HepG2 (cell line): ENCODE measurements around the gene P3H4. TPM values are rescaled to one million over a fixed set of nuclear protein-coding genes. Genes with fewer than 3 reads are reported as not detected.

ENCODE experiments used
- FOXP1 ChIP-seq, 2 experiments: fragments of 450-650 bp in 1 of 2; IDR thresholded peaks; 2 replicates each; pipeline ENCODE4 v1.6.1; 2017 to 2018; ENCODE audit warnings: antibody characterized with exemption in 1 of 2
- GATAD1 ChIP-seq: IDR thresholded peaks from 2 replicates; pipeline ENCODE4 v1.6.1; 2016; ENCODE audit warnings: missing genetic modification reagents, missing compliant biosample characterization
- IRX3 ChIP-seq: sonication (generic); formaldehyde crosslinking; IDR thresholded peaks from 2 replicates; pipeline ENCODE4 v1.8.1; 2023; ENCODE audit warnings: mild to moderate bottlenecking, low read depth, missing genetic modification reagents, borderline replicate concordance
- KDM6A ChIP-seq: IDR thresholded peaks from 2 replicates; pipeline ENCODE4 v1.6.1; 2016; ENCODE audit warnings: low read depth
- MTA1 ChIP-seq: sonication (generic); formaldehyde crosslinking; IDR thresholded peaks from 2 replicates; pipeline ENCODE4 v1.4.0; 2020; ENCODE audit warnings: missing genetic modification reagents, mild to moderate bottlenecking, borderline replicate concordance
- MYC ChIP-seq: sonication (generic); formaldehyde crosslinking; IDR thresholded peaks from 2 replicates; pipeline ENCODE4 v1.9.0; 2021; ENCODE audit warnings: missing genetic modification reagents, borderline replicate concordance
- NR2C2 ChIP-seq: sonication (generic); formaldehyde crosslinking; IDR thresholded peaks from 2 replicates; pipeline ENCODE4 v1.4.0; 2020; ENCODE audit warnings: missing genetic modification reagents, mild to moderate bottlenecking, moderate library complexity, borderline replicate concordance
- REPIN1 ChIP-seq: sonication (generic); formaldehyde crosslinking; IDR thresholded peaks from 2 replicates; pipeline ENCODE4 v1.8.0; 2022; ENCODE audit warnings: missing genetic modification reagents, low read depth, mild to moderate bottlenecking, borderline replicate concordance
- SMAD1 ChIP-seq: sonication (generic); formaldehyde crosslinking; IDR thresholded peaks from 2 replicates; pipeline ENCODE4 v1.4.0; 2020; ENCODE audit warnings: missing genetic modification reagents, low read depth, mild to moderate bottlenecking, borderline replicate concordance
- SRF ChIP-seq: IDR thresholded peaks from 2 replicates; pipeline ENCODE4 v1.6.1; 2011; ENCODE audit warnings: mild to moderate bottlenecking, low read depth, low read length, moderate library complexity
- TAF1 ChIP-seq: sonication (generic); formaldehyde crosslinking; IDR thresholded peaks from 2 replicates; pipeline ENCODE4 v1.4.0; 2020; ENCODE audit warnings: missing genetic modification reagents
- TBX2 ChIP-seq: sonication (generic); formaldehyde crosslinking; IDR thresholded peaks from 2 replicates; pipeline ENCODE4 v1.5.0; 2020; ENCODE audit warnings: missing genetic modification reagents, mild to moderate bottlenecking, borderline replicate concordance
- TEAD3 ChIP-seq: optimal IDR thresholded peaks from 2 replicates; pipeline ENCODE3; 2016; ENCODE audit warnings: borderline replicate concordance
- ZBTB21 ChIP-seq: sonication (generic); formaldehyde crosslinking; IDR thresholded peaks from 2 replicates; pipeline ENCODE4 v1.4.0; 2020; ENCODE audit warnings: missing genetic modification reagents
- ZFP36L1 ChIP-seq: sonication (generic); formaldehyde crosslinking; IDR thresholded peaks from 2 replicates; pipeline ENCODE4 v1.8.0; 2022; ENCODE audit warnings: mild to moderate bottlenecking, missing genetic modification reagents, moderate library complexity
- ZNF292 ChIP-seq: sonication (generic); formaldehyde crosslinking; IDR thresholded peaks from 2 replicates; pipeline ENCODE4 v1.8.1; 2022; ENCODE audit warnings: mild to moderate bottlenecking, low read depth, missing genetic modification reagents, borderline replicate concordance
- polyA plus RNA-seq, 8 experiments: library from polyadenylated mRNA; depleted of rRNA in 3 of 8; stranded (reverse) in 7 of 8; unstranded in 1 of 8; fragments of >200 nt; fragmentation: Illumina TruSeq in 4 of 8; extraction: Trizol in 4 of 8; gene quantifications; 2 replicates each; pipeline versions ENCODE4 v1.2.1 to v1.2.3, GENCODE V29; 2011 to 2016; ENCODE audit warnings: low read depth in 4 of 8, missing spikeins in 1 of 8, mixed read lengths in 1 of 8; ENCODE audit not compliant: insufficient read depth in 1 of 8
- total RNA-seq, 5 experiments: library from RNA; depleted of rRNA; stranded (reverse); fragments of >200 nt; fragmentation: Illumina TruSeq; extraction: Trizol; gene quantifications; 2 replicates each; pipeline ENCODE4 v1.2.3, GENCODE V29; 2016; ENCODE audit warnings: low read depth in 1 of 5
- TF ChIP-seq, protein P1 (sequence below): sonication (generic); formaldehyde crosslinking; IDR thresholded peaks from 2 replicates; pipeline ENCODE4 v1.4.0; 2020; ENCODE audit warnings: missing genetic modification reagents
- TF ChIP-seq, protein P2 (sequence below): IDR thresholded peaks from 2 replicates; pipeline ENCODE4 v1.6.1; 2016; ENCODE audit warnings: low read depth, control low read depth
- TF ChIP-seq, protein P3 (sequence below): sonication (generic); formaldehyde crosslinking; IDR thresholded peaks from 2 replicates; pipeline ENCODE4 v1.5.1; 2020; ENCODE audit warnings: mild to moderate bottlenecking, missing genetic modification reagents
- TF ChIP-seq, protein P4 (sequence below): sonication (generic); formaldehyde crosslinking; IDR thresholded peaks from 2 replicates; pipeline ENCODE4 v1.9.0; 2022; ENCODE audit warnings: low read depth, missing genetic modification reagents
- TF ChIP-seq, protein P5 (sequence below), 2 experiments: sonication (generic) in 1 of 2; formaldehyde crosslinking in 1 of 2; IDR thresholded peaks; 2 replicates each; pipeline versions ENCODE4 v1.4.0 to v1.6.1; 2018 to 2020; ENCODE audit warnings: missing genetic modification reagents in 2 of 2, borderline replicate concordance in 1 of 2, low read depth in 1 of 2, mild to moderate bottlenecking in 1 of 2, missing biosample characterization in 1 of 2

Gene P3H4
- total and polyA plus RNA-seq, 2 of the 13 experiments (the other 11 are each of a cell fraction or from before 2014, with no cell fraction given): 37.1 to 50.6 TPM

DNA sequence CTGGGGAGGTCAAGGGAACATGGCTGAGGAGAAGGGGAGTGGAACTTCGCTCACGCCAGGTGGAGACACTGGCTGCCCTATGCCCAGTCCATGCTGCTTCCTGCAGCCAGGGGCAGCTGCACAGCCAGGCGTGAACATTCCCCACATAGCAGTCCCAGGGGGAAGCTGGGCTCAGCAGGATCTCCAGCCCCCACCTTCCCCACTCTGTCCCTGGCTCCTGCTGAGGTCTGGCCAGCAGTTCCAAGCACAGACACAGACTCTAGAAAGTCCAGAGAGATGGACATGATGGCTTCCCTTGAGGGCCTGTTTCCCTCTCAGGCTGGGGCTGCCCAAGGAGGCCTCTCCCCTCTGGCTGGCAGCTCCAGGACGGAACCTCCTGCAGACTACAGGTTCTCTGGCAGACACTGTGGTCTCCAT lies 34.6 kb downstream of the P3H4 start (continued):
- TF ChIP-seq, protein P1, sequence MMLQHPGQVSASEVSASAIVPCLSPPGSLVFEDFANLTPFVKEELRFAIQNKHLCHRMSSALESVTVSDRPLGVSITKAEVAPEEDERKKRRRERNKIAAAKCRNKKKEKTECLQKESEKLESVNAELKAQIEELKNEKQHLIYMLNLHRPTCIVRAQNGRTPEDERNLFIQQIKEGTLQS (CRISPR knock-in tag): no peak
- TF ChIP-seq, protein P2, sequence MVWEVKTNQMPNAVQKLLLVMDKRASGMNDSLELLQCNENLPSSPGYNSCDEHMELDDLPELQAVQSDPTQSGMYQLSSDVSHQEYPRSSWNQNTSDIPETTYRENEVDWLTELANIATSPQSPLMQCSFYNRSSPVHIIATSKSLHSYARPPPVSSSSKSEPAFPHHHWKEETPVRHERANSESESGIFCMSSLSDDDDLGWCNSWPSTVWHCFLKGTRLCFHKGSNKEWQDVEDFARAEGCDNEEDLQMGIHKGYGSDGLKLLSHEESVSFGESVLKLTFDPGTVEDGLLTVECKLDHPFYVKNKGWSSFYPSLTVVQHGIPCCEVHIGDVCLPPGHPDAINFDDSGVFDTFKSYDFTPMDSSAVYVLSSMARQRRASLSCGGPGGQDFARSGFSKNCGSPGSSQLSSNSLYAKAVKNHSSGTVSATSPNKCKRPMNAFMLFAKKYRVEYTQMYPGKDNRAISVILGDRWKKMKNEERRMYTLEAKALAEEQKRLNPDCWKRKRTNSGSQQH (CRISPR knock-in tag): peak; percentile 78
- TF ChIP-seq SMAD1 (CRISPR knock-in tag): peak; percentile 63; the same call in 1 of the 2 replicates
- TF ChIP-seq REPIN1 (CRISPR knock-in tag): no peak
- no peak; the same call in 1 of the 2 replicates for TF ChIP-seq MTA1
- TF ChIP-seq, protein P3, sequence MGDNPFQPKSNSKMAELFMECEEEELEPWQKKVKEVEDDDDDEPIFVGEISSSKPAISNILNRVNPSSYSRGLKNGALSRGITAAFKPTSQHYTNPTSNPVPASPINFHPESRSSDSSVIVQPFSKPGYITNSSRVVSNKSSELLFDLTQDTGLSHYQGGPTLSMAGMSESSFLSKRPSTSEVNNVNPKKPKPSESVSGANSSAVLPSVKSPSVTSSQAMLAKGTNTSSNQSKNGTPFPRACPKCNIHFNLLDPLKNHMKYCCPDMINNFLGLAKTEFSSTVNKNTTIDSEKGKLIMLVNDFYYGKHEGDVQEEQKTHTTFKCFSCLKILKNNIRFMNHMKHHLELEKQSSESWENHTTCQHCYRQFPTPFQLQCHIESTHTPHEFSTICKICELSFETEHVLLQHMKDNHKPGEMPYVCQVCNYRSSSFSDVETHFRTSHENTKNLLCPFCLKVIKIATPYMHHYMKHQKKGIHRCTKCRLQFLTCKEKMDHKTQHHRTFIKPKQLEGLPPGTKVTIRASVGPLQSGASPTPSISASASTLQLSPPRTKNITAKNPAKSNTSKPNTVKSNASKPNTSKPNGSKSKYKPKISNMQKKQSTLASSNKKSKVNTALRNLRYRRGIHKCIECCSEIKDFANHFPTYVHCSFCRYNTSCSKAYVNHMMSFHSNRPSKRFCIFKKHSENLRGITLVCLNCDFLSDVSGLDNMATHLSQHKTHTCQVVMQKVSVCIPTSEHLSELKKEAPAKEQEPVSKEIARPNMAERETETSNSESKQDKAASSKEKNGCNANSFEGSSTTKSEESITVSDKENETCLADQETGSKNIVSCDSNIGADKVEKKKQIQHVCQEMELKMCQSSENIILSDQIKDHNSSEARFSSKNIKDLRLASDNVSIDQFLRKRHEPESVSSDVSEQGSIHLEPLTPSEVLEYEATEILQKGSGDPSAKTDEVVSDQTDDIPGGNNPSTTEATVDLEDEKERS: 0 out of 2 replicates have a peak, but pooled peaks have one; percentile 13
- TF ChIP-seq ZFP36L1: no peak
- TF ChIP-seq IRX3: no peak
- TF ChIP-seq, protein P4, sequence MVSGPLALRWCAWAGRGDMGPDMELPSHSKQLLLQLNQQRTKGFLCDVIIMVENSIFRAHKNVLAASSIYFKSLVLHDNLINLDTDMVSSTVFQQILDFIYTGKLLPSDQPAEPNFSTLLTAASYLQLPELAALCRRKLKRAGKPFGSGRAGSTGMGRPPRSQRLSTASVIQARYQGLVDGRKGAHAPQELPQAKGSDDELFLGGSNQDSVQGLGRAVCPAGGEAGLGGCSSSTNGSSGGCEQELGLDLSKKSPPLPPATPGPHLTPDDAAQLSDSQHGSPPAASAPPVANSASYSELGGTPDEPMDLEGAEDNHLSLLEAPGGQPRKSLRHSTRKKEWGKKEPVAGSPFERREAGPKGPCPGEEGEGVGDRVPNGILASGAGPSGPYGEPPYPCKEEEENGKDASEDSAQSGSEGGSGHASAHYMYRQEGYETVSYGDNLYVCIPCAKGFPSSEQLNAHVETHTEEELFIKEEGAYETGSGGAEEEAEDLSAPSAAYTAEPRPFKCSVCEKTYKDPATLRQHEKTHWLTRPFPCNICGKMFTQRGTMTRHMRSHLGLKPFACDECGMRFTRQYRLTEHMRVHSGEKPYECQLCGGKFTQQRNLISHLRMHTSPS (CRISPR knock-in tag): peak; percentile 86
- TF ChIP-seq MYC (CRISPR knock-in tag): peak; percentile 70; the same call in 1 of the 2 replicates
- no peak for TF ChIP-seq KDM6A
- peak; percentile 94 for TF ChIP-seq TEAD3 (CRISPR knock-in tag)
- peak; percentile 52; the same call in 1 of the 2 replicates for TF ChIP-seq ZNF292 (CRISPR knock-in tag)
- no peak for TF ChIP-seq SRF
- no peak for TF ChIP-seq NR2C2
- peak; percentile 57 for TF ChIP-seq TBX2
- 0 out of 2 replicates have a peak, but pooled peaks have one; percentile 22 for TF ChIP-seq GATAD1
- TF ChIP-seq, protein P5, sequence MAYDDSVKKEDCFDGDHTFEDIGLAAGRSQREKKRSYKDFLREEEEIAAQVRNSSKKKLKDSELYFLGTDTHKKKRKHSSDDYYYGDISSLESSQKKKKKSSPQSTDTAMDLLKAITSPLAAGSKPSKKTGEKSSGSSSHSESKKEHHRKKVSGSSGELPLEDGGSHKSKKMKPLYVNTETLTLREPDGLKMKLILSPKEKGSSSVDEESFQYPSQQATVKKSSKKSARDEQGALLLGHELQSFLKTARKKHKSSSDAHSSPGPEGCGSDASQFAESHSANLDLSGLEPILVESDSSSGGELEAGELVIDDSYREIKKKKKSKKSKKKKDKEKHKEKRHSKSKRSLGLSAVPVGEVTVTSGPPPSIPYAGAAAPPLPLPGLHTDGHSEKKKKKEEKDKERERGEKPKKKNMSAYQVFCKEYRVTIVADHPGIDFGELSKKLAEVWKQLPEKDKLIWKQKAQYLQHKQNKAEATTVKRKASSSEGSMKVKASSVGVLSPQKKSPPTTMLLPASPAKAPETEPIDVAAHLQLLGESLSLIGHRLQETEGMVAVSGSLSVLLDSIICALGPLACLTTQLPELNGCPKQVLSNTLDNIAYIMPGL (CRISPR knock-in tag; IDR thresholded peaks at IDR 0.05; ENCODE audit: borderline replicate concordance in 1 of 2, low read depth in 1 of 2): peak in 1 of 2 experiments; percentile 39; a peak in 3 of 4 replicates
- TF ChIP-seq FOXP1 (IDR thresholded peaks at IDR 0.05): no peak
- no peak for TF ChIP-seq FOXP1 (CRISPR knock-in tag; IDR thresholded peaks at IDR 0.05)
- TF ChIP-seq TAF1 (CRISPR knock-in tag): peak; percentile 51; the same call in 1 of the 2 replicates
- 0 out of 2 replicates have a peak, but pooled peaks have one; percentile 12 for TF ChIP-seq ZBTB21
